Muscle of leg (tissue), 11 donors: ENCODE measurements around the gene ATP8B1. TPM values are rescaled to one million over a fixed set of nuclear protein-coding genes. Genes with fewer than 3 reads are reported as not detected.
A peak's percentile ranks its signal among the peaks of the same experiment; 100 is the strongest.

Experiments used
- DNase-seq: peaks from one replicate; pipeline ENCODE4 v3.0.0; 2013
- H3K27ac ChIP-seq: one replicate; pipeline ENCODE4 v1.5.1; 2013; ENCODE audit warnings: mild to moderate bottlenecking, low read length, control low read depth
- H3K27me3 ChIP-seq: one replicate; pipeline ENCODE4 v1.6.1; 2013; ENCODE audit warnings: low read length; ENCODE audit not compliant: control insufficient read depth, insufficient read depth
- H3K36me3 ChIP-seq: one replicate; pipeline ENCODE4 v1.6.1; 2013; ENCODE audit warnings: low read length; ENCODE audit not compliant: control insufficient read depth, insufficient read depth
- H3K4me1 ChIP-seq: one replicate; pipeline ENCODE4 v1.6.1; 2013; ENCODE audit warnings: low read length; ENCODE audit not compliant: control insufficient read depth, insufficient read depth
- H3K4me3 ChIP-seq: one replicate; pipeline ENCODE4 v1.5.1; 2013; ENCODE audit warnings: low read length, control low read depth
- H3K9me3 ChIP-seq: replicated peaks from 2 replicates; pipeline ENCODE4 v1.6.1; 2013; ENCODE audit warnings: low read depth, low read length; ENCODE audit not compliant: control insufficient read depth
- WGBS: methylation state at CpG from one replicate; pipeline ENCODE4 v1.1.5; 2013; ENCODE audit warnings: missing lambda C conversion rate; ENCODE audit not compliant: insufficient coverage; 5-methylcytosine and 5-hydroxymethylcytosine counted together
- polyA plus RNA-seq, 8 donors: library from polyadenylated mRNA; unstranded; fragments of 120-200 nt; gene quantifications; one replicate each; pipeline versions ENCODE4 v1.2.1 to v1.2.3, GENCODE V29; 2013; ENCODE audit warnings: inconsistent platforms in 1 of 8, low replicate concordance in 1 of 8; ENCODE audit not compliant: insufficient read length in 8 of 8, insufficient read depth in 1 of 8
- total RNA-seq: library from RNA; stranded (reverse); fragments of 120-200 nt; gene quantifications from one replicate; pipeline ENCODE4 v1.2.4, GENCODE V29; 2013

ATP8B1 gene
- total and polyA plus RNA-seq, 9 donors = 2.8 to 5.7 (median 4.3) TPM

DNA sequence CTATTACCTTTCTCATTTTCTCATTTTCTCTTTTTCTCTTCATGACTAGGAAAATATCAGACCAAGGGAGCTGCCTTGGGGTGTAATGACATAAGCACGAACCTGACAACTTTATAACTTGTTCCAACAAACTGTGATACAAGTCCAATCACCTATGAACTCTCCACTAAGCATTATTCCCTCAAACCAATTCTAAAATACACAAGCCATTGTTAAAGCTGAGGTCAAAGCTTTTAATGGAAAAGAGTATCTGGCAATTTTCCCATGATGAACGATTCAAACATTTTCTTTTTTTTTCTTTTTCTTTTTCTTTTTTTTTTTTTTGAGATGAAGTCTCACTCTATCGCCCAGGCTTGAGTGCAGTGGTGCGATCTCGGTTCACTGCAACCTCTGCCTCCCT, 133.1 kb downstream of the ATP8B1 start:
- H3K36me3 ChIP-seq = peaks cover 6% of the 10 kb centered on the region
- no CpG with 5 or more reads among the region's 5 CpGs for WGBS
- no peak overlapping the region for H3K4me3 ChIP-seq
- H3K4me1 ChIP-seq = no peaks in the 10 kb centered on the region
- H3K9me3 ChIP-seq = peaks cover 3% of the 10 kb centered on the region
- no peaks in the 10 kb centered on the region for H3K27me3 ChIP-seq
- DNase-seq = no peak
- H3K27ac ChIP-seq = no peak overlapping the region

DNA sequence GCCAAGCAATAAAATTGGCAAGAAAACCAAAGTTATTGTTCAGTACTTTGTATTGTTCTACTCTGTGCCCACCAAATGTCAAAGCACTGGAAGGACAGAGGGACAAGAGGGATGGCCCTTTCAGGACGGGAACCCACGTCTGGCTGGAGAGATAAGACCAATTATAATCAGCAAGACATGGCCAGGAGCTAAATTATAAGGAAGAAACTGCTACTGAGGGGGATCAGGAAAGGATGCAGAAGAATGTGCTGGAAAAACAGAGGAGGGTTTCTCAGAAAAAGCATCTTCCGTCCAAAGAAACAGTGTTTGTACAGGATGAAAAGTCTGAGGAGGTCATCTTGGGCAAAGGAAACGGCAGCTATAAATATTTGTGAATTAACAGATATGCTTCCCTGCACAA, 135.1 kb downstream of the ATP8B1 start:
- no peak overlapping the region for H3K27ac ChIP-seq
- no peak overlapping the region for H3K4me3 ChIP-seq
- WGBS = 81% methylated on average over 2 of the region's 4 CpGs

DNA sequence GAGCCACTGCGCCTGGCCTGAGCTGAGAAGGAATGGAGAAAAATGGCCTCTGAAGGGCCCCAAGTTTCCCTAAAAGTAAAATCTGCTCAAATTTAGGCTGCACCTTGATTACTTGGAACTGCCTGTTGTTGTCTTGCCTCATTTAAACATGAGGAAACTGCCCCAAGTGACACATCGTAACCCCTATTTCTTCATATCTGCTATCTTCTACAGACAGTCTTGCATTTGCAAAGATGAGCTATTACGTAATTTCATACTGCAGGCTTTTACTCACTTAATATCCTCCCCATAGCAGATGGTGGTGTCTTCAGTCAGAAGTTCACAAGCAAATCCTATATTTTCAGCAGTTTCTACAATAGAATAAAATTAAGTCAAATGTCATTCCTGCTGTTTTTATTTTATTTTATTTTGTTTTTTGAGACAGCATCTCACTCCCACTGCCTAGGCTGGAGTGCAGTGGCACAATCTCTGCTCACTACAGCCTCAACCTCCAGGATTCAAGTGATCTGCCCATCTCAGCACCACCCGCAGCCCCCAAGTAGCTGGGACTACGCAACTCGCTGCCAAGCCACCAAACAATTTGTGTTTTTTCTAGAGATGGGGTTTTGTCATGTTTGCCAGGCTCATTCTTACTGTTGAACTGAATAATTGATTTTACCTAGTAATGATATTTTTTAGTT, 136.2 kb downstream of the ATP8B1 start:
- no peak for DNase-seq
- no peak overlapping the region for H3K27ac ChIP-seq
- peaks cover 3% of the 10 kb centered on the region for H3K36me3 ChIP-seq
- no peaks in the 10 kb centered on the region for H3K27me3 ChIP-seq
- H3K9me3 ChIP-seq = no peaks in the 10 kb centered on the region
- no peaks in the 10 kb centered on the region for H3K4me1 ChIP-seq
- H3K4me3 ChIP-seq = no peak overlapping the region
- WGBS = 81% methylated on average over 2 of the region's 6 CpGs

More for the DNA sequence above, 135.1 kb downstream of the ATP8B1 start:
- Histone ChIP-seq H3K27me3 (no peaks in the 10 kb centered on the region), H3K4me1 (no peaks in the 10 kb centered on the region), H3K36me3 (peaks cover 3% of the 10 kb centered on the region), H3K9me3 (peaks cover 1% of the 10 kb centered on the region)
- no peak for DNase-seq

DNA sequence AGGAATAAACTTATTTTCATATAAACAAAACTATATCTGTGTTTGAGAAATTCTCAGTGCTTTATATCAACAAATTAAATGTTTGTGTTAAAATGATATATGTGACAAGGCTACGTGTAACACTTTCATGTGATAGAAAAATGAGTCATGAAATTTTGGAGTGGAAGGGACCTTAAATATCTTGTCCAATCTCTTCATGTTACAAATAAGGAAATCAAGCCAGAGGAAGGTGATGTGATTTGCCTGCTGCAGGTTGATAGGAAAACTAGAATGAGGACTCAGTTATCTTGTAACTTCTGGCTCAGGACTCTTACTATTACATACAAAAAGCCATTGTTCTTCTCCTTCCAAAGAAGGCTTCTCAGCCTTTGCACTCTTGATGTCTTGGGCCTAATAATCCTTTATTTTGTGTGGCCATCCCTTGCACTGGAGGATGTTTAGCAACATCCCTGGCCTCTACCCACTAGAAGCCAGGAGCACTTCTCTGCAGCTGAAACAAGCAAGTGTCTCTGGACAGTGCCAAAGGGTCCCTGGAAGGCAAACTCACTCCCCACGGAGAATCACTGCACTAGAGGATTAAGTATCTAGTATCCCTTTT, 138.4 kb downstream of the ATP8B1 start:
- H3K27me3 ChIP-seq = no peaks in the 10 kb centered on the region
- no CpG with 5 or more reads among the region's 2 CpGs for WGBS
- no peaks in the 10 kb centered on the region for H3K9me3 ChIP-seq
- H3K36me3 ChIP-seq = no peaks in the 10 kb centered on the region
- H3K4me3 ChIP-seq = no peak overlapping the region
- no peak overlapping the region for H3K27ac ChIP-seq
- no peaks in the 10 kb centered on the region for H3K4me1 ChIP-seq
- no peak for DNase-seq

DNA sequence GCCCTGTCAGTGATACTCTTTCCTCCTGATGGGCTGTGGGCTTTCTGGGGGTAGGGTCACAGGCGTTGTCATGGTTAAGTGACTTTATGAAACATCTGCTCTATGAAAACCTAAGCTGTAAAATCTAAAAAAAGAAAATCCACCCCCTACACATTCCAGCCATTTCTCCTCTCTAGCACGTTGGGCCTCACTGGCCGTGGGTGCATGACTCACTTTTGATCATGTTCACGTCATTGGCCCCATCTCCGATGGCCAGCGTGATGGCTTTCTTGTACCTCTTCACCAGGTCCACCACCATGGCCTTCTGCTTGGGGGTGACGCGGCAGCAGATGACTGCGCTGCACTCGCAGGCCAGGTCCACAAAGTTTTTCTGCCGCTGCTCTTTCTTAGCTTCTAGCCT, 142.2 kb downstream of the ATP8B1 start:
- Histone ChIP-seq H3K36me3 (no peaks in the 10 kb centered on the region), H3K27me3 (no peaks in the 10 kb centered on the region), H3K4me3 (no peak overlapping the region), H3K9me3 (peaks cover 1% of the 10 kb centered on the region), H3K27ac (no peak overlapping the region), H3K4me1 (no peaks in the 10 kb centered on the region)
- no peak for DNase-seq
- 86% methylated on average over 10 of the region's 11 CpGs for WGBS

DNA sequence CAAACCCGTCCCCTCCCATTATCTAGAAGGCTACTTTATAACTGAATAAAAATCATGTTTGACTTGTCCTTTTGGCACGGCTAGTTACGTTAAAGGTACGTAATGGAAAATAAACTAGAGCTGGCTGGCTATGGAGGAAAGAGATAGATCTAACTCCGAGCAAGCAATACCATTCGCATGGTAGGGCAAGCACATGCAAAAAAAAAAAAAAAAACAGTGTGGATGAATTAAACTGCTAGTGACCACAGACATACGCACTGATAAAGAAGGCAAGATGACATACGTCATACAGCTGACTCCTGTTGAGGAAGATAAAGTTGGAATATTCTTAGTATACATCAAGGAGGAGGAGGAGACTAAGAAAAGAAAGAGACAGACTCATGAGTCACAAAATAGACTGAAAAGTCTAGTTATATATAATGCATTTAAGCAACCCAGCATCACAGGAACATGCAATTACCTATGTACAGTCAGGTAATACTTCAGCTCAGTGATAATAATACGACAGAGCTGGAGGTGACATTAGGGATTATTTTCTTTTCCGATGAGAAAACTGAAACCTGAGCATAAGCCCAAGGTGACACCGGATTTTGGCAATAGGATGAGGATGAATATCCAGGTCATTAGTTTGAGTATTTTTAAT, 143.5 kb downstream of the ATP8B1 start:
- no peaks in the 10 kb centered on the region for H3K27me3 ChIP-seq
- no peak overlapping the region for H3K27ac ChIP-seq
- DNase-seq = no peak
- 80% methylated on average over 1 of the region's 11 CpGs for WGBS
- H3K4me3 ChIP-seq = no peak overlapping the region
- H3K4me1 ChIP-seq = no peaks in the 10 kb centered on the region
- H3K36me3 ChIP-seq = peaks cover 7% of the 10 kb centered on the region
- peaks cover 11% of the 10 kb centered on the region for H3K9me3 ChIP-seq

DNA sequence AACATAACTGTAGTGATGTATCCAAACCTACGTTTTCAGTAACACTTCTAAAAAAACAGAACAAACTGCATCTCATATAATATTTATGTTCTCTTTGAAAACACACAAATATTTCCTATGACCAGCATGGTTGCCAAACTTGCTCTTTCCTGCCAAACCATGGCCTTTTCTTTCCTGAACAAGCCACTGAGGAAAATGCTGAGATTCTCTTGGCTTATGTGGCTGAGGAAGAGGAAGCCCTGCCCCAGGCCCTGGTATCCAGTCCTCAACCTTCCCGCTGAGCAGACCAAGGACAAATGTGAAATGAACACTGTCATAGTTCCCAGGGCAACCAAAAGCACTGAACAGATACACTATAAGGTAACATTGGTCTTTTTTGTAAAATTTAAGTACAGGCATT, 145.6 kb downstream of the ATP8B1 start:
- no CpG with 5 or more reads among the region's 2 CpGs for WGBS
- peaks cover 7% of the 10 kb centered on the region for H3K36me3 ChIP-seq
- no peaks in the 10 kb centered on the region for H3K4me1 ChIP-seq
- H3K27me3 ChIP-seq = no peaks in the 10 kb centered on the region
- peaks cover 11% of the 10 kb centered on the region for H3K9me3 ChIP-seq
- H3K27ac ChIP-seq = peak overlapping the region; percentile 14
- DNase-seq = peak; percentile 63
- no peak overlapping the region for H3K4me3 ChIP-seq

DNA sequence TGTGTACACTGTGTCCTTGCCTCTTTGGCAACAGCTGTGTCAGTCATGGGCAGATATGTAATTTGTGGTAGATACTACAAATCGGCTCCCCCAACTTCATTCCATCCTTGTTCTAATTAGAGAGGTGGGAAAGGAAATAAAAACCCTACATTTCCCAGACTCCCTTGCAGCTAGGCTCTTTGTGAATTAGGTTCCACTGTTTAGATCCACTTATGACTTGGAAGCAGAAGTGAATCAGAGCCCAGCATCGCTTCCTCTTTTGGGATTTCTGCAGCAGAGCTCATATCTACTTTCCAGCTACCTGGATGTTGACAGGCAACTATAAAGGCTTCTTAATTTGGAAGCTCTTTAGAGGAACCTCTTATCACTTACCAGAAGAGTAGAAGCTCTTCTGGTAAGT, 147.4 kb downstream of the ATP8B1 start:
- H3K27me3 ChIP-seq = no peaks in the 10 kb centered on the region
- DNase-seq = no peak
- peaks cover 11% of the 10 kb centered on the region for H3K9me3 ChIP-seq
- no peaks in the 10 kb centered on the region for H3K4me1 ChIP-seq
- H3K27ac ChIP-seq = no peak overlapping the region
- H3K4me3 ChIP-seq = no peak overlapping the region
- peaks cover 7% of the 10 kb centered on the region for H3K36me3 ChIP-seq
- no CpG with 5 or more reads among the region's 2 CpGs for WGBS

DNA sequence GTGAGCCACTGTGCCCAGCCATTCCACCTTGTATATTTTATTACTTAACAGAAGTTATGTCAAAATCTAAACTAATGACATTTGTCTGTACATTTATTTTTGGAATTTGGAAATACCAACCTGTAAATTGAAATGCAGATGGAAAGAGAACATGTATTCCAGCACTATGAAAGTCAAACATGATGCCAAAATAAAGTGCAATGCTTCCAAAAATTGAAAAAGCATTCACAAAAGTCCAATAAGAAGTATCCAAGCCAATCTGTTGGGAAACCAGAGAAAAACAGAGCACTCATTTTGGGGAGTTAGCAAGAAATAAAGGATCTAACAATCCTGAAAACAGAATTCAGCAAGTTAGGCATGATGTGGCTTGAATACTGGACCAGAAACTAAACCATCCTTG, 151.2 kb downstream of the ATP8B1 start:
- Histone ChIP-seq H3K9me3 (peaks cover 11% of the 10 kb centered on the region), H3K4me1 (no peaks in the 10 kb centered on the region), H3K27me3 (no peaks in the 10 kb centered on the region), H3K4me3 (no peak overlapping the region), H3K27ac (no peak overlapping the region), H3K36me3 (peaks cover 7% of the 10 kb centered on the region)
- peak; percentile 84 for DNase-seq

DNA sequence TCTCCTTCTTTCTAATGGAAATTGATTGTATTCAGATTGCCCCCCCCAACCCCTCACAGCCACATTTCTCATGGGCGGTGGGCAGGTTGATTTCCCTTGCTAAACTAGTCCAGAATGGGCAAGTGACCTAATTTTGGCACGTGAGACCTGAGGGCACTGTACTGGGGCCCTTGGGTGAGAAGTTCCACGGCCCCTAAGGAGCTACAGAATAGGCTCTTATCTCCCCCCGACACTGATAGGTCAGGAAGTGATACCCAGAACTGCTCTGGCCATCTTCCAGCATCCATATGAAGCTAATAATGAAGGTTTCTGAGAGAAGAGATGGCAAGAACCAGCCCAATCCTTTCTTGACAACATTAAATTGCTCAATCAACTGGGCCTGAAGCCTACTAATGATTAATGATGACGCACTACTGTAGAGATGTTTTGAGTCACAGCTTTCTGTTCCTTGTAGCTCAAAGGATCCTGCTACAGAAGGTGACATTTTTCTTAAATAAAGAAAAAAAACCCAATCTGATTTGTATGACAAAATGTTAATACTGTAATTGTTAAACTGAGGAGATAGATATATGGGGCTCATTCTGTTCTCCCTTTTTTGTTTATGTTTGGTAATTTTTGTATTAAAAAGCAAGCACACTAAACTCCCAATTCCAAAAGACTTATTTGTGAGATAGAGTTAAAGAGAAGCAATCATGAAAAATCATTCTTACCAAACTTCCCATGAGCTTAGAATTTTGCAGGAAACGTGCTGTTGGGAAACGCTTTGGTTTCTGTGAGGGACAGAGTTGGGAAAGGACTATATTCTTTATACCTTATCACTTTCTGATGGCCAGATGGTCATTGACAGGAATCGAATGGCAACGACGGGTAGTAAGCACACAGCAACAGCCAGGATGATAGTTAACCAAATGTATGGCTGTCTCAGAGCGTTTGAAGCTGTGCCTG, 153.3 kb downstream of the ATP8B1 start:
- Histone ChIP-seq H3K27me3 (no peaks in the 10 kb centered on the region), H3K36me3 (no peaks in the 10 kb centered on the region), H3K27ac (no peak overlapping the region), H3K9me3 (no peaks in the 10 kb centered on the region), H3K4me1 (no peaks in the 10 kb centered on the region), H3K4me3 (no peak overlapping the region)
- no peak for DNase-seq
- 92% methylated on average over 4 of the region's 11 CpGs for WGBS
